Inferior parietal cortex (tissue), 1 donor: ENCODE measurements around the gene ABR.

Experiments used
- DNase-seq: peaks from one replicate; pipeline ENCODE4 v3.0.0-alpha.2; 2016; ENCODE audit errors: extremely low spot score

Gene ABR

DNA sequence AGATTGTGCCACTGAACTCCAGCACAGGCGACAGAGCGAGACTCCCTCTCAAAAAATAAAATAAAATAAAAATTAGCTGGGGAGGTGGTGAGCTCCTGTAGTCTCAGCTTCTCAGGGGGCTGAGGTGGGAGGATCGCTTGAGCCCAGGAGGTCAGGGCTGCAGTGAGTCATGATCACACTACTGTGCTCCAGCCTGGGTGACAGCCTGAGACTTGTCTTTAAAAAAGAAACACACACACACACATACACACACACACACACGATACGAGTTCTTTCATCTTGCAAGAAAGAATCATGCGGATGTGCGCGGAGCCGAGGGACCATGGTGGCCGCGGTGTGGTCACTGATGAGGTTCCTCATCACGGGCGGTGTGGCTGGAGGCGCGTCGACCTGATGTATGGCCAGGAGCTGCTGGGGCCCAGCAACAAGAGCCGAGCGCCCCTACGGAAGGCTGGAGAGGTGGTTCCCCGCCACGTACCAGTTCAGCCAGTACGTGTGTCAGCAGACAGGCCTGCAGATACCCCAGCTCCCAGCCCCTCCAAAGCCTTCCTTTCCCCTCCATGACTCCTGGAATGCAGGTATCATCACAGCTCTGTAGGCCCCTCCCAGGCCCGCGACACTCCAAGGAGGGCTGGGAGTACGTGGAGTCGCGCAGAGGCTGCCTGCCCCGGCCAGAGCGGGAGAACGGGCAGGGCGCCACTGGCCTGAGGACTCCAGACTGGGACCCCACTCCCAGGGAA is 220.9 kb downstream of the ABR start:
- DNase-seq = no peak

DNA sequence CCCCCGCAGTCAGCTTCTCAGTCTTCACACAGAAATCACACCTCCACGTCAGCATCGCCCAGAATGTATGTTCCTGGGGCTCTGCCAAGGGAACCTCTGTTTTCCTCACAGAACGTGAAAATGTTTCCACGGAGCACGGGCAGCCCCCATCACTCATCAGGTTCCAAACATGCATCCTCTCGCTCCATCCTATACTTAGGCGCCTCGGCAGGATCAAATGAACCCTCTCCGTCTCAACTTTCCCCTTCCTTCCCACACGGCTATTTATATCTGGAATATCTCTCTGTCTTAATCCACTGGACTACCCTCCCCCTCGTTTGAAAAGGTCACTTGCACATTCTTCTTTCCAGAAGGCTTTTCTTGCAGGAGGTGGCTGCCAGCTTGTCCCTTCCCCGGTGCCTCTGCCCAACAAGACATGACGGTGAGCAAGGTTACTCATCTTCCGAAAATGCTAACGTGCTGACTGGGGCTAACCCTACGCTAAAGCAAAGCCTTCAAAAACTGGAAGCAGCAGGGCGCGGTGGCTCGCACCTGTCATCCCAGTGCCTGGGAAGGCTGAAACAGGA is 221.8 kb downstream of the ABR start:
- DNase-seq = no peak

DNA sequence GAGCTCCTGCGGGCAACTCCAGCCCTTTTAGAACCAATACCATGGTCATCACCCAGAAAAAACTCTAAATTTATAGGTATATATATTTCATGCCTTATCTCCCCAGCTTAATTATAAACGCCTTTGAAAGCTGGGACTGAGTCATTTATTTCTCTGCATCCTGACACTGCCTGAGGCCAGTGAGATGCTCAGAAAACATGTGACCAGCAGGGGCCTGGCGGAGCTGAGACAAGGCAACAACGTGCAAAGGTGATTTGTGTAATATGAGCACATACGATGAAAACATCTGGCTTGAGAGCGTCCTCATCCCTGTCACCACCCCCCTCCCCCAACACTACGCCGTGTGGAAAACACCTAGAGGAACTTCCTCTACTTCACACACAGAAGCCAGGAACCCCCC is 222.9 kb downstream of the ABR start:
- DNase-seq = no peak

DNA sequence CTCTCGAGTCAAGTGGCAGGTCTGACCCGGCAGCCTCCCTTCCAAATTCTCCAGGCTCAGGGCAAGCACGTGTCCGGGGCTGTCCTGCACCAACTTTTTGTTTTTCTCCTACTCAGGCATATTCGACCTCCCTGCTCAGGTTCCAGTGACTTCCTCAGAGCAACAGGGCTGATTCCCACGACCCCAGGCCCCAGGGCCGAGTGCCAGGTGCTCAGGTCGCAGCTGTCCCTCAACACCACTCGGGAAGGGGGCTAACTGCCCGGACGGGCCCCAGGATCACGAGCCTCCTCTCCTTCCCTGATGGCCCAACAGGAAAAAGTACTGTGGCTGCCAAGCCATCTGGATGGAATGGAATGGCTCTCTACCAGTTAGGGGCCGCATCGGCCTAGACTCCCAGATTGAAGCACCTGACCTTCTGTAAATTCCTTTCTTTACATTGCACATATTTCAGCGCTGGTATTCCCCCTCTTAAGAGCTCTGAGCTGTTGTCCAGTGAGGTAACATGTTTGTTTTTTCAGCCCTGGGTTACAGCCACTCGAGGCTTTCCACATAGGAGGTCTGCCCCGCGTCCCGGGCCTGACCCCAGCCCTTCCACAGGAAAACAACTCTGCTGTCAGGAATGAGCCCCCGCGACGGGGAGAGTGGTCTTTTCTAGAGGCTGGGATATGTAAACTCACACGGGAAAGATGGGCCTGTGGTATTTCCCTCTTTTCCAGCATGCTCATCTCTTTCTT is 225.2 kb downstream of the ABR start:
- no peak for DNase-seq

DNA sequence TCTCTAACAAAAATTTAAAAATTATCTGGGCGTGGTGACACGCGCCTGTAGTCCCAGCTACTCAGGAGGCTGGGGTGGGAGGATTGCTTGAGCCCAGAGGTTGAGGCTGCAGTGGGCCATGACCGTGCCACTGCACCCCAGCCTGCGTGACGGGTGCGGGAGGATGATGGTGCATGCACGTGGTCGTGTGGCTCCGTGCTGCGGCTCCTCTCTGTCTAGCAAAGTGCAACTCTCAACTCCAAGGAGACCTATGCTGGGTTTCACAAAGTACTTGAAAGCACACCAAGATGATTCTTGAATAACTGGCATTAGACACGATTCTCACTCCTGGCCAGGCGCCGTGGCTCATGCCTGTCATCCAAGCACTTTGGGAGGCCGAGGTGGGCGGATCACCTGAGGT is 226.0 kb downstream of the ABR start:
- no peak for DNase-seq
